Esophagus muscularis mucosa (tissue), 3 donors: ENCODE results near the gene RCOR3.

ENCODE experiments used
- POLR2AphosphoS5 ChIP-seq, 2 donors: sonication (generic); formaldehyde crosslinking; IDR thresholded peaks; one replicate each; pipeline ENCODE4 v1.6.1; 2017; ENCODE audit warnings: antibody characterized with exemption in 2 of 2
- TF ChIP-seq, protein P1 (sequence below), 3 experiments: fragments of 200-600 bp in 2 of 3; fragments of 450-650 bp in 1 of 3; sonication (generic) in 2 of 3; IDR thresholded peaks; one replicate each; pipeline ENCODE4 v1.5.1; 2017 to 2019; ENCODE audit warnings: antibody characterized with exemption in 3 of 3, mild to moderate bottlenecking in 2 of 3, moderate library complexity in 1 of 3

DNA sequence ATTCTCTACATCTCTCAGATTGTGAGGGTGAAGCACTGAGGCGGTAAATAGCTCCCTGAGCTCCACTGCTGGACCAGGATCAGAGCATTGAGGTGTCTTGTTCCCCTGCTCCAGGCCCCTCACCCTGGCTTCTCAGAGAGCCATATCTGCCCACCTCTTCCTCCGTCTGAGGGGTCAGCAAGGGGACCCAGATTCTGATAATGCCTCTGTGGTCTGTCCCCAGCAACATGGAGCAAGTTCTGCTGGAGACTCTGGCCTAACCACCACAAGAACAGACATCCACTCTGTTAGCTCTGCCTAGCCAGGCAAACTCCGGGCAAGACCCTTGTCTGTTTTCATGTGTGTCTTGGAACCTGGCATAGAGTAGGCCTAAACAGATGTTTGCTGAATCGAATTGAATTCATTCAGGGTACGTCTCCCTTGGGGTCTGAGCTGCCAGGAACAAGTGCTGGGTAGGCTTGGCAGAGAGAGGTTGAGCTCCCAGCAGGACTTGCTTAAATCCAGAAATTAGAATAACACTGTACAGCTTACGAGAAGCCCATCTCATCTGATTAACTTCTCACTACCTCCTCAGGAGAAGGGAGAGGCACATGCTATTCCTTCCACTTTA lies 69.8 kb downstream of the RCOR3 start:
- no peak for TF ChIP-seq POLR2AphosphoS5 (IDR thresholded peaks at IDR 0.05)
- TF ChIP-seq, protein P1, sequence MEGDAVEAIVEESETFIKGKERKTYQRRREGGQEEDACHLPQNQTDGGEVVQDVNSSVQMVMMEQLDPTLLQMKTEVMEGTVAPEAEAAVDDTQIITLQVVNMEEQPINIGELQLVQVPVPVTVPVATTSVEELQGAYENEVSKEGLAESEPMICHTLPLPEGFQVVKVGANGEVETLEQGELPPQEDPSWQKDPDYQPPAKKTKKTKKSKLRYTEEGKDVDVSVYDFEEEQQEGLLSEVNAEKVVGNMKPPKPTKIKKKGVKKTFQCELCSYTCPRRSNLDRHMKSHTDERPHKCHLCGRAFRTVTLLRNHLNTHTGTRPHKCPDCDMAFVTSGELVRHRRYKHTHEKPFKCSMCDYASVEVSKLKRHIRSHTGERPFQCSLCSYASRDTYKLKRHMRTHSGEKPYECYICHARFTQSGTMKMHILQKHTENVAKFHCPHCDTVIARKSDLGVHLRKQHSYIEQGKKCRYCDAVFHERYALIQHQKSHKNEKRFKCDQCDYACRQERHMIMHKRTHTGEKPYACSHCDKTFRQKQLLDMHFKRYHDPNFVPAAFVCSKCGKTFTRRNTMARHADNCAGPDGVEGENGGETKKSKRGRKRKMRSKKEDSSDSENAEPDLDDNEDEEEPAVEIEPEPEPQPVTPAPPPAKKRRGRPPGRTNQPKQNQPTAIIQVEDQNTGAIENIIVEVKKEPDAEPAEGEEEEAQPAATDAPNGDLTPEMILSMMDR (IDR thresholded peaks at IDR 0.05) = no peak
